ENCODE results near the gene FKBP1B.
A peak's percentile ranks its signal among the peaks of the same experiment; 100 is the strongest.

FKBP1B gene

DNA sequence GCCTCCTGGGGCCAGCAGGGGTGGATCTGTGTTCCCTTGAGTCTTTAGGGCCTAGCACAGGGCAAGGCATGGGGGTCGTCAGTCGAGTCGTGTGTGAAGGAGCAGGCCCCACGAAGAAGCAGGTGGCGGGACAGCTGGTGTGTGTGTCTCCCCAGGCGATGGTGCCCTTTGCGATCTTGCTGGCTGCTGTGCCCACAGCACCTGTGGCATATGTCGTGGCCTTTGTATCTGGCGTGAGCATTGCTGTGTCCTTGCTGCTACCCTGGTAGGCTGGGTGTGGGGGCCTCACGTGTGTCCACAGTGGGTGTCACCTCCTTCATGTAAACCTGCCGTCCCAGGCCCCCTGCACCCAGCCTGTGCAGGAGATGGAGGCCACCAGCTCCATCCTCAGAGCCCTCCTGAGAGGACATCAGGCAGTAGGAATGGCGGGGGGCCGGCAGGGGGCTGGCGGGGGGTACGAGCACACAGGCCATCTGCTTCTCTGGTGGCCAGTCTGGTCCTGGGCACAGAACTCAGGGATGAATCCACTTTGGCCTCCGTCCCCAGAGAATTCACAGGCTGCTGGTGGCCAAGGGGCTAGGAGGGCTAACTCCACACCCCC, 26.5 kb upstream of the FKBP1B start:
- H3K27ac ChIP-seq (ENCODE audit: insufficient read depth in 1 of 2, low read depth in 1 of 2, low read length in 2 of 2, poor library complexity in 1 of 2, severe bottlenecking in 2 of 2): no peak overlapping the region

DNA sequence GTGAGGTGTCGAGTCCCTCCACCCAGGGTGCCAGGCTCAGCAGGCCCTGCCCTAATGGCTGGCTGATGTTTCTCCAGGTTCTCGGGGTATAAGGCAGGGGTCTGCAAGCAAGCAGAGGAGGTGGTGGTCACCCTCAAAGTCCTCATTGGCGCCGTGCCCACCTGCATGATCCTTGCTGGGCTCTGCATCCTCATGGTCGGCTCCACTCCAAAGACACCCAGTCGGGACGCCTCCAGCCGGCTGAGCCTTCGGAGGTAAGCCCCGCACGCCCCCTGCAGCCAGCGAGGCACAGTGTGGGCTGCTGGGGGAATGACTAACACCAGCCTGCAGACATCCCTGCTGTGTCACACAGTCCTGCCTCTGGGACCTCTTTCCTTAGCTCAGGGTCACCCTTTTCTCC, 25.5 kb upstream of the FKBP1B start:
- H3K27ac ChIP-seq (ENCODE audit: insufficient read depth in 1 of 2, low read depth in 1 of 2, low read length in 2 of 2, poor library complexity in 1 of 2, severe bottlenecking in 2 of 2): no peak overlapping the region
- no peaks in the 10 kb centered on the region for H3K4me1 ChIP-seq (ENCODE audit: control extremely low read depth in 1 of 4, control insufficient read depth in 4 of 4, insufficient read depth in 4 of 4, low read length in 3 of 4)
- POLR2A ChIA-PET: no interaction called here
- CTCF ChIA-PET: interaction anchor here (1.1 to 1.6 kb wide), 2 partner anchors 36 to 60 kb away, joined by 3 to 5 read pairs; no protein-coding TSS in a partner anchor
- no peaks in the 10 kb centered on the region for H3K27me3 ChIP-seq (replicated peaks in 2 of 5; ENCODE audit: control insufficient read depth in 4 of 5, insufficient read depth in 5 of 5, low read length in 4 of 5)
- H3K36me3 ChIP-seq (ENCODE audit: control insufficient read depth in 4 of 4, insufficient read depth in 4 of 4, low read length in 3 of 4): peaks cover 2 to 41% (median 26%) of the 10 kb centered on the region in 4 experiments
- H3K9me3 ChIP-seq (ENCODE audit: control extremely low read depth in 1 of 5, control insufficient read depth in 4 of 5, insufficient read depth in 2 of 5, low read depth in 1 of 5, low read length in 4 of 5): no peaks in the 10 kb centered on the region
- no peak for DNase-seq
- H3K4me3 ChIP-seq (ENCODE audit: control insufficient read depth in 1 of 7, extremely low read depth in 1 of 7, insufficient read depth in 4 of 7, low read depth in 2 of 7, low read length in 6 of 7): no peak overlapping the region
- 98% methylated on average over 4 of the region's 12 CpGs for WGBS (ENCODE audit: insufficient coverage)

More for the DNA sequence above, 26.5 kb upstream of the FKBP1B start:
- no peak overlapping the region for H3K4me3 ChIP-seq (ENCODE audit: control insufficient read depth in 1 of 7, extremely low read depth in 1 of 7, insufficient read depth in 4 of 7, low read depth in 2 of 7, low read length in 6 of 7)
- no peaks in the 10 kb centered on the region for H3K9me3 ChIP-seq (ENCODE audit: control extremely low read depth in 1 of 5, control insufficient read depth in 4 of 5, insufficient read depth in 2 of 5, low read depth in 1 of 5, low read length in 4 of 5)
- no peaks in the 10 kb centered on the region for H3K4me1 ChIP-seq (ENCODE audit: control extremely low read depth in 1 of 4, control insufficient read depth in 4 of 4, insufficient read depth in 4 of 4, low read length in 3 of 4)
- POLR2A ChIA-PET: no interaction called here
- peaks cover 2 to 39% (median 22%) of the 10 kb centered on the region in 4 experiments for H3K36me3 ChIP-seq (ENCODE audit: control insufficient read depth in 4 of 4, insufficient read depth in 4 of 4, low read length in 3 of 4)
- WGBS (ENCODE audit: insufficient coverage): 94% methylated on average over 14 of the region's 16 CpGs
- H3K27me3 ChIP-seq (replicated peaks in 2 of 5; ENCODE audit: control insufficient read depth in 4 of 5, insufficient read depth in 5 of 5, low read length in 4 of 5): no peaks in the 10 kb centered on the region
- CTCF ChIA-PET: interaction anchor here (0.7 to 1.9 kb wide), 4 partner anchors 8 to 60 kb away, joined by 3 to 6 read pairs (median 4); no protein-coding TSS in a partner anchor
- DNase-seq: no peak

DNA sequence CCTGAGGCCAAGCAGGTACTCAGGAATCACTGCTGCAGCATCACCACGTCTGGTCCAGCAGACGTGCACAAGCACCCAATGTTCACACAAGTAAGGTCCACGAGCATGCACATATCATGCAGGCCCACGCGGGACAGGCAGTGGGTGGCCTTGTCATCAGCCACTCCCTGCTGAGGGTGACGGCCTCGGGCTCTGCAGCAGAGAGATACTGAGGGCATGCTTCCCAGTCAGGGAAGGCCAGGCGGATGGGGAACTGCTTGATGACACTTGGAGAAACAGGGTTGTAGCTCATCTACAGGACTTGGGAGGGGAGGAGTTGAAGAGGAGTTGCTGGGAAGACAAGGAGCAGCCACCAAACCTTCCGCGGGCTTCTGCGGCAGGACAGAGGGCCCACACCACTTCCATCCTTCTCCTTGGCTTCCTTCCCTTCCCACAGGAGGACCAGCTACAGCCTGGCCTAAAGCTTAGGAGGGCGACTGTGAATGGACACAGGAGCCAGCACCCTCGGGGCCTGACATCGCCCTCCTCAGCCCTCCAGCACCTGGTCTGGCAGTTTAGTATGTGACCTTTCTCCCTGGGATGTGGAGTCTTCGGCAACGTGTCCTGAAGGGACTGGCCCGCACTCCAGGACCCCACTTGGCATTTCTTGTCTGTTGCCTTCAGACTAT, 24.4 kb upstream of the FKBP1B start:
- CTCF ChIA-PET: no interaction called here
- H3K27ac ChIP-seq (ENCODE audit: insufficient read depth in 1 of 2, low read depth in 1 of 2, low read length in 2 of 2, poor library complexity in 1 of 2, severe bottlenecking in 2 of 2): no peak overlapping the region
- 96% methylated on average over 14 of the region's 17 CpGs for WGBS (ENCODE audit: insufficient coverage)
- H3K9me3 ChIP-seq (ENCODE audit: control extremely low read depth in 1 of 5, control insufficient read depth in 4 of 5, insufficient read depth in 2 of 5, low read depth in 1 of 5, low read length in 4 of 5): no peaks in the 10 kb centered on the region
- DNase-seq: no peak
- no peak overlapping the region for H3K4me3 ChIP-seq (ENCODE audit: control insufficient read depth in 1 of 7, extremely low read depth in 1 of 7, insufficient read depth in 4 of 7, low read depth in 2 of 7, low read length in 6 of 7)
- H3K36me3 ChIP-seq (ENCODE audit: control insufficient read depth in 4 of 4, insufficient read depth in 4 of 4, low read length in 3 of 4): peaks cover 10 to 49% (median 34%) of the 10 kb centered on the region in 4 experiments
- no peaks in the 10 kb centered on the region for H3K4me1 ChIP-seq (ENCODE audit: control extremely low read depth in 1 of 4, control insufficient read depth in 4 of 4, insufficient read depth in 4 of 4, low read length in 3 of 4)
- H3K27me3 ChIP-seq (replicated peaks in 2 of 5; ENCODE audit: control insufficient read depth in 4 of 5, insufficient read depth in 5 of 5, low read length in 4 of 5): no peaks in the 10 kb centered on the region
- POLR2A ChIA-PET: no interaction called here

DNA sequence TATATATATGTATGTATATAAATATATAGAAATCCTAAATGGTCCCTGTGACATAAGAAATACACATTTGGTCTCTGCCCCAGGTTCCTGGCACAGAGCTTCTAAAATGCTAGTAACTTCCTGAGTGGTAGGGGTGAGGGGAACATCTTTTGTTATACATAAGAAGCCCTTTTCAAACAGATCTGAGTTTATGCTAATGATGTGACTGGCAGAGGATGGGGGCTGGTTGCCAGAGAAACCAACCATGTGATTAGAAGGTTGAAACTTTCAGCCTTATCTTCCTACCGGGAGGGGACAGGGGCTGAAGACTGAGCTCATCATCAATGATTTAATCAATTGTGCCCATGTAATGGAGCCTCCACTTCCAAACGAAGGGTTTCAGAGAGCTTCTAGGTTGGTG, 23.3 kb upstream of the FKBP1B start:
- H3K36me3 ChIP-seq (ENCODE audit: control insufficient read depth in 4 of 4, insufficient read depth in 4 of 4, low read length in 3 of 4): peaks cover 10 to 60% (median 39%) of the 10 kb centered on the region in 4 experiments
- H3K4me3 ChIP-seq (ENCODE audit: control insufficient read depth in 1 of 7, extremely low read depth in 1 of 7, insufficient read depth in 4 of 7, low read depth in 2 of 7, low read length in 6 of 7): no peak overlapping the region
- peak overlapping the region in 1 of 2 experiments; percentile 45 for H3K27ac ChIP-seq (ENCODE audit: insufficient read depth in 1 of 2, low read depth in 1 of 2, low read length in 2 of 2, poor library complexity in 1 of 2, severe bottlenecking in 2 of 2)
- POLR2A ChIA-PET: no interaction called here
- no peak for DNase-seq
- H3K4me1 ChIP-seq (ENCODE audit: control extremely low read depth in 1 of 4, control insufficient read depth in 4 of 4, insufficient read depth in 4 of 4, low read length in 3 of 4): no peaks in the 10 kb centered on the region
- 95% methylated on average over 2 of the region's 2 CpGs for WGBS (ENCODE audit: insufficient coverage)
- no peaks in the 10 kb centered on the region for H3K27me3 ChIP-seq (replicated peaks in 2 of 5; ENCODE audit: control insufficient read depth in 4 of 5, insufficient read depth in 5 of 5, low read length in 4 of 5)
- H3K9me3 ChIP-seq (ENCODE audit: control extremely low read depth in 1 of 5, control insufficient read depth in 4 of 5, insufficient read depth in 2 of 5, low read depth in 1 of 5, low read length in 4 of 5): no peaks in the 10 kb centered on the region
- CTCF ChIA-PET: interaction anchor here (0.9 to 1.0 kb wide), 2 partner anchors 22 to 28 kb away, joined by 3 read pairs; no protein-coding TSS in a partner anchor

DNA sequence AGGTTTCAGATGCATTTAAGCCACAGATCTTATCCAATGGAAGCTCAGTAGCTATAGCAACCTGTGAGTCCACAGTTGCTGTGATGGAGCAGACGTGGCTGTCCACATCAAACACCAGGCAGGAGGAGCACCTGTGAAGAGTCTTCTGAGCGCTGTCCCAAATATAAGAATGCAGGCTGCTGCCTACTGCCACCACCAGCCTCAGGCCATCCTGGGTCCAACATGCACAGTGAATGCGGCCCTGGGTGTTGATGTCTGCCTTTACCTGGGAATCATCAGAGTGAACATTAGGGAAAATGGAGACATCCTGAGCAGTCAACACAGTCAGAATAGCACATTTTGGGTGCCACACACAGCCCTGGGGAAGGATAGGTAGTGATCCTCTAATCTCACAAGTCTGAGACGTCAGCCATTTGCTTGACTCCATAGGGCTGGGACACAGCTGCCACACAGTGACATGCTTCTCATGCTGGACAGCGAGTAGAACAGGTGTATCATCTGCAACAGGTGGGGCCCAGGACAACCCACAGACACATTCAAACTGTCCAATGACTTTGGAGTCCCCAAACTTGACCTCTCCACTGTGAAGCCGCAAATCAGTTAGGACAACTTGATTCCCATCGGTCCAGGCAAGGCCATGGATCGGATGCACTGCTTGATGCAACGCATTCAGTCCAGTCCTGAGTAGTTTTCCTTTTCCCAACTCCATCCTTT, 10.6 kb upstream of the FKBP1B start:
- DNase-seq: no peak
- H3K27ac ChIP-seq (ENCODE audit: insufficient read depth in 1 of 2, low read depth in 1 of 2, low read length in 2 of 2, poor library complexity in 1 of 2, severe bottlenecking in 2 of 2): peak overlapping the region in 1 of 2 experiments; percentile 23
- POLR2A ChIA-PET: no interaction called here
- H3K4me1 ChIP-seq (ENCODE audit: control extremely low read depth in 1 of 4, control insufficient read depth in 4 of 4, insufficient read depth in 4 of 4, low read length in 3 of 4): no peaks in the 10 kb centered on the region
- 95% methylated on average over 9 of the region's 9 CpGs for WGBS (ENCODE audit: insufficient coverage)
- H3K27me3 ChIP-seq (replicated peaks in 2 of 5; ENCODE audit: control insufficient read depth in 4 of 5, insufficient read depth in 5 of 5, low read length in 4 of 5): no peaks in the 10 kb centered on the region
- H3K36me3 ChIP-seq (ENCODE audit: control insufficient read depth in 4 of 4, insufficient read depth in 4 of 4, low read length in 3 of 4): peaks cover 12 to 30% (median 23%) of the 10 kb centered on the region in 4 experiments
- no peak overlapping the region for H3K4me3 ChIP-seq (ENCODE audit: control insufficient read depth in 1 of 7, extremely low read depth in 1 of 7, insufficient read depth in 4 of 7, low read depth in 2 of 7, low read length in 6 of 7)
- no peaks in the 10 kb centered on the region for H3K9me3 ChIP-seq (ENCODE audit: control extremely low read depth in 1 of 5, control insufficient read depth in 4 of 5, insufficient read depth in 2 of 5, low read depth in 1 of 5, low read length in 4 of 5)
- CTCF ChIA-PET: no interaction called here

DNA sequence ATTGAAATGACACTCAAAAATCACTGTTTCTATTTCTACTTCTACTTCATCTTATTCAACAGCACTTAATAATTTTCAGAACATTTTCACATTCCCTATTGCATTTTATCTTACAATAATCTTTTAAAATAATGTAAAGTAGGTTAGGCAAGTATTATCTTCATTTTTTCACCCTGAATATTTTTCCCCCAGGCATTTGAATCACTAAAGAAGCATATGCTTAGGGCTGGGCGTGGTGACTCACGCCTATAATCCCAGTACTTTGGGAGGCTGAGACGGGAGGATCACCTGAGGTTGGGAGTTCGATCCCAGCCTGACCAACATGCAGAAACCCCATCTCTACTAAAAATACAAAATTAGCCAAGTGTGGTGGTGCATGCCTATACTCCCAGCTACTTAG, 9.0 kb upstream of the FKBP1B start:
- Histone ChIP-seq H3K36me3 (ENCODE audit: control insufficient read depth in 4 of 4, insufficient read depth in 4 of 4, low read length in 3 of 4) (peaks cover 12 to 30% (median 22%) of the 10 kb centered on the region in 4 experiments), H3K27ac (ENCODE audit: insufficient read depth in 1 of 2, low read depth in 1 of 2, low read length in 2 of 2, poor library complexity in 1 of 2, severe bottlenecking in 2 of 2) (no peak overlapping the region), H3K4me3 (ENCODE audit: control insufficient read depth in 1 of 7, extremely low read depth in 1 of 7, insufficient read depth in 4 of 7, low read depth in 2 of 7, low read length in 6 of 7) (no peak overlapping the region), H3K27me3 (replicated peaks in 2 of 5; ENCODE audit: control insufficient read depth in 4 of 5, insufficient read depth in 5 of 5, low read length in 4 of 5) (no peaks in the 10 kb centered on the region), H3K4me1 (ENCODE audit: control extremely low read depth in 1 of 4, control insufficient read depth in 4 of 4, insufficient read depth in 4 of 4, low read length in 3 of 4) (no peaks in the 10 kb centered on the region), H3K9me3 (ENCODE audit: control extremely low read depth in 1 of 5, control insufficient read depth in 4 of 5, insufficient read depth in 2 of 5, low read depth in 1 of 5, low read length in 4 of 5) (no peaks in the 10 kb centered on the region)
- ChIA-PET CTCF (no interaction called here), POLR2A (interaction anchor here (0.6 kb wide), 1 partner anchor 768 kb away, joined by 3 read pairs; no protein-coding TSS in a partner anchor)
- no peak for DNase-seq
- 100% methylated on average over 2 of the region's 4 CpGs for WGBS (ENCODE audit: insufficient coverage)

Measured in common myeloid progenitor, CD34-positive (primary cell).